ENCODE results near the gene TUBGCP3.

TUBGCP3 gene

DNA sequence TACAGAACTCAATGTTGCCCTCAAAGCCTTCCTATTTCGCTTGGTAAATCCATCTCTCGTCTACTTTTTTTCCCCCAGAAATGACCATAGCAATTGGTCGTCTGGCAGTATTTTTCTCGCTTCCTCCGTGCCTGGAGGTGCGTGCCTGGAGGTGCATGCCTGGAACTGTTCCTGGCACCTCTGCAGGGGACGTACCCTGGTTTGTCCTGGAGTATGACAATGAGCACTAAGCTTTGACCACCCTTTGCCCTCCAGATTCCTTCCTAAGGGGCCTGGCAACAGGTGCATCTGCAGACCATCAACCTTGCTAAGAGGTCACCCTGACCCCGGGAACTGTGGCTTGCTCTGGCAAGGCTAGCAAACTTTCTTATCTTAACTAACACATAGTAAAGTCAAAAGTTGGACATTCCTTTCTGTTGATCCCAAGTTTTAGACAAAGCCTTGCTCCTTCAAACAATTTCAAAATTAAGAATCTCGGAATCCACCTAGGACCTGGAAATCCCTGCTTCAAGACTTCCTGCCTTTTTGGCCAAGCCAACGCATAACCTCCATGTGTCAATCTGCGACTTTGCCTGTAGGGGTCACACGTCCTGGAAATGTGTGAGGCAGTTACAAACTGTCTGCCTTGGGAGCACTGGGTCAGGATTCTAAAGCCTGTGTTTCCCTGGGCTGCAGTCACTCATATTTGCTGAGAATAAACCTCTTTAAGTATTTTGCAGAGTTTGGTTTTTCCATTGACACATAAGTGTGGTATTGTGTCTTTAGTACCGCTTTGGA, 28.8 kb upstream of the TUBGCP3 start:
- FAIRE-seq (peak; percentile 80), DNase-seq (ENCODE audit: insufficient read length, low spot score) (peak; percentile 49)

DNA sequence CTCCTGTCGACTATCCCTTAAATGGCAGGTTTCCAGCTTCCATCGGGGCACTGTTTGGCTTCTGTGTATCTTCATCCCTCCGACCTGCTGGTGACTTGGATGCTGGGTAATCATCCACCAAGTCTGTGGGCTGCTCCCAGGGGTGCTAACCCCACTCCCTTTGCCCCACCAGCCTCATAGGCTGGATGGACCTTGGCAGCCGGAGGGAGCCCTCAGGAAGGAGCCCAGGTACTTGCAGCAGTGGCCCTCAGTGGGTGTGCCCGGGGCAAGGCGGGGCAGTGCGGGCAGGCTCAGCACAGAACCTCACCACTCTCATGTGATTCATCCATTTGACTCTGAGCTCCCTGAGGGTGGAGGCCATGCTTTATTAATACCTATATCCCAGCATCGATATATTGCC, 27.4 kb upstream of the TUBGCP3 start:
- DNase-seq (ENCODE audit: insufficient read length, low spot score) = no peak
- FAIRE-seq = no peak

DNA sequence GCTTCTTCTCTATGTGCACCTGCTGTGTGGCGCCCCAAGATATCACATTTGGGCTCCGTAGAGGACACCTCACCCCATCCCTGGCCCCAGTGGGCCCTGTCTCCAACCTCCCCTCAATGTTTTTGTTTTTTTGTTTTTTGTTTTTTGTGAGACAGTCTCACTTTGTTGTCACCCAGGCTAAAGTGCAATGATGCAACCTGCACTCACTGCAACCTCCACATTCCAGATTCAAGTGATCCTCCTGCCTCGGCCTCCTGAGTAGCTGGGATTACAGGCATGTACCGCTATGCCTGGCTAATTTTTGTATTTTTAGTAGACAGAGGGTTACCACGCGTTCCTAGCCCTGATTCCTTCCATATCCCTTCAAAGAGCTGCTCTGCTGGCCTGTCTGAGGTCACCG, 26.9 kb upstream of the TUBGCP3 start:
- DNase-seq (ENCODE audit: insufficient read length, low spot score) (no peak), FAIRE-seq (no peak)

DNA sequence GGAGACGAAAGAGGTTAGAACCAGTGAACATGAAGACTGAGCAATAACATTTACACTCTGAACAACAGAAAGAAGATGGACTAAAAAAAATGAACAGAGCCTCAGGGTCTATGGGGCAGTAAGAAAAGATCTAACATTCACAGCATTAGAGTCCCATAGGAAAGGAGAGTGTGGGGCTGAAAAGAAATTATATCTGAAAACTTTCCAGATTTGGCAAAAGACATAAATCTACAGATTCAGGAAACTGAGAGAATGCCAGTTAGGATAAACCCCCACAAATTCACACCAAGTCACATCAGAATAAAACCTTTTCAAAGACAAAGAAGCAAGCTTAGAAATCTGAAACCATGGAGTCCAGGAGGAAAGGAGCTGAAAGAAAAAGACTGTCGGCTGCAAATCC, 20.3 kb upstream of the TUBGCP3 start:
- no peak for FAIRE-seq
- no peak for DNase-seq (ENCODE audit: insufficient read length, low spot score)

DNA sequence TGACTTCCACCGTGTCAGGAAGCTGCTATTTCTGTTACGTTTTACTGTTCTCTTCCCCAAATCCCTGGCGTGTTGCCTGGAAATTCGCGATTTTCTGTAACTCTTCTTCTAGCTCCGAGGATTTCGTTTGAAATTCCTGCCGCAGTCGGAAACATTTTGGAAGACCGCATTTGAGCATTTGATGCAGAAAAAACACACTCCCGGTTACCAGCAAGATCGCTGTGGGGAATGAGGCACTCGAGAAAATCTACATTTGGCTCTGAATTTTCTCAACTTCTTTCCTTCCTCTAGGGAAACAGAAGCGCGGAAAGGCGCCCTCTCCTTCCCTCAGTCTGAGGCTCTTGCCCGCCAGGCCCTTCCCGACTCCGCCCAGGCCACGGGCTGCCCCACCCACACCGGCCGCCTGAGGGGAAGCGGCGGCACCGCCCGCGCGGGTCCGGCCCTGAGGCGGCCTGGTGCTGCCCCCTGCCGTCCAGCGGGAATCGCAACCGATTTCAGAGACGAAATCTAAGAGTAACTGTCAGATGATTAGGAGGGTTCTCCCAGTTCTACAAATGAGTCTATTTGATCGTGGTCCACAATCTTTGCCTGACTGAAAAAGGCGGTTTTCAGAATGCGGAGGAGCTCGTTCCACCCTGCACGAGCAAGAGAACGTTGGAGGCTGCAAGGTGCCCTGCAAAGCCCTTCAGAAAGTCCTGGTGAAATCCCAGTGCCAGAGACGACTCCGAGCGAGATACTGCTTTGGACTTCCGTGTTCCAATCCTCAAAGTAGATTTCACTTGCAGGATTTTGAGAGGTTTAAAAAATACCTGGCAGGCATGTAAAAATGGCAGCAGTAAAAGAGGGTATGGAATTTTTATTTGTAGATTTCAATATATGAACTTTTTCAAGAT, 18.4 kb upstream of the TUBGCP3 start:
- FAIRE-seq (peak; percentile 97), DNase-seq (ENCODE audit: insufficient read length, low spot score) (peak; percentile 89)

DNA sequence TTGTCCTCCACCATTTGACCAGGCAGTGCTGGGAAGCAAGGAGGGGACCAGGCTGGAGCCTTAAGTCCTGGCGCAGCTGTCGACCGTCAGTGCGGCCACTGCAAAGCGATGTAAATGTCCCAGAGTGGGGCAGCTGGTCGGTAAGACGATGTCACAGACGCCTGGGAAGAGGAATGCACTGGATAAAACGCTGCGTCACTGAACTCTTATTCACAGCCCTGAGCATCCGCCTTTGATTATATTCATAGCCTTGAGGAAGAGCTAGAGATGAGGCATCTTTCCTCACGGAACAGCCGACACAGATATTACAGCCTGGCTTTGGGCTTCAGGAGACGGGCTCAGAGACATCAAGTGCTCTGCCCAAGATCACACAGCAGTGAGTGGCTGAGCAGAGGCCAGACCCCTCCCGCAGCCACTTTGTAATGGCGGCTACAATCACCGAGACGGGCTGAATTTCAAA, 17.6 kb upstream of the TUBGCP3 start:
- no peak for DNase-seq (ENCODE audit: insufficient read length, low spot score)
- FAIRE-seq = no peak

DNA sequence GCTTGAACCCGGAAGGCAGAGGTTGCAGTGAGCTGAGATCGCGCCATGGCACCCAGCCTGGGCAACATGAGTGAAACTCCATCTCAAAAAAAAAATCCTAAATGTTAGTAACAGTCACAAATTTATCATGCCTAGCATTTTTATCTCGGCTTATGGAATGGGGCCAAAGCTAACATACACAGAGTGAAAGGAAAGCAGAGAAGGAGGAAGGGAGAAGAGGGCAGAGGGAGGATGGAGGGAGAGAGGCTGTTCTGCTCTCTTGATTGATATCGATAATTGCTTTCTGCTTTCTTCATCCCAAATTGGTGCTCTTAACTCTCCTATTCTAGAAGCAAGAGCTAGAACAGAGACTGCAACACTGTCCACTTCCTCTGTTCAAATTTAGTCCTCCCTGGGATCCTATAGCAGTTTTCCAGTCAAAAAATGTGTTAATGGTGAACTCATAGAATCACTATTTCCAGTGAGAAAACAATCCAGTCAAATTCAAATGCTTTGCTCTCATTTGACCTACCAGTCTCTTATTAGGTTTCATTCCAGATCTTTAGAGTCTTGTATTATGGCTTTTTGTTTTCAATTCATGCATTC, 15.8 kb upstream of the TUBGCP3 start:
- no peak for FAIRE-seq

DNA sequence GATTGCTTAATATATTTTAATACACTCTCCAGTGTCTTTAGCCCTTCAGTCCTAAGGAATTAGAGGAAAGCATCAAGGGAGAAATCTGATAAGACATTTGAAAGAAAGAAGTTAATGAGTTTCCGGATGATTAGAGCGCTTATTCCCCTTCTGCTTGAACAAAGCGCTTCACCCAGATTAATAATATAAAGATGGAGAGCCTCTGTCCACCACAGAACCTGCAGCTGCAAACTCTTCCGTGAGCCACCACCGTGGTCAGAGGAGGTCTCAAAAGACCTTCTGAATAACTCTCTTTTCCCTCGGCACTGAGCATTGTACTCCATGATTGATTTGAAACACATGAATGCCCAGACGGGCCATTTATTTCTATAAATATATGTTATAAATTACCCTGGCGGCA, 14.2 kb upstream of the TUBGCP3 start:
- DNase-seq (ENCODE audit: insufficient read length, low spot score) = no peak
- no peak for FAIRE-seq

More for the DNA sequence above, 15.8 kb upstream of the TUBGCP3 start:
- DNase-seq (ENCODE audit: insufficient read length, low spot score) = no peak

DNA sequence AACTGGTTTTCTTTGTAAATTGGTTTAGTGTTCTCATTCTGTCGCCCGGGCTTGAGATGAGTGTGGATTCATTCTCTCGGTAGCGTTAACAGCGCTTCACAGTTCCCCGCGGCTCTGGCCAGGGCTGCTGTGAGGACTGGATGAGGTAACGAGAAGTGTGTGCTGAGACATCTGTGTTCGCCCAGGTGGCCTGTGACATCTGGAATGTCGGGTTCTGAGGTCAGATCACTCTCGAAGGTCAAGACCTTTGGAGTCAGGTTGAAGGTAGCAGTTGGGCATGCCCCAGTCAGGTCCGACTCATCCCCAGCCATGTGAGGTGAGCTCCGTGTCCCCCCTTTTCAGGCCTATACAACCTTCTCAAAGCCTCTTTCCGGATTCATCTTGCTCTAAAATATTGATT, 13.4 kb upstream of the TUBGCP3 start:
- FAIRE-seq = no peak
- DNase-seq (ENCODE audit: insufficient read length, low spot score) = no peak

DNA sequence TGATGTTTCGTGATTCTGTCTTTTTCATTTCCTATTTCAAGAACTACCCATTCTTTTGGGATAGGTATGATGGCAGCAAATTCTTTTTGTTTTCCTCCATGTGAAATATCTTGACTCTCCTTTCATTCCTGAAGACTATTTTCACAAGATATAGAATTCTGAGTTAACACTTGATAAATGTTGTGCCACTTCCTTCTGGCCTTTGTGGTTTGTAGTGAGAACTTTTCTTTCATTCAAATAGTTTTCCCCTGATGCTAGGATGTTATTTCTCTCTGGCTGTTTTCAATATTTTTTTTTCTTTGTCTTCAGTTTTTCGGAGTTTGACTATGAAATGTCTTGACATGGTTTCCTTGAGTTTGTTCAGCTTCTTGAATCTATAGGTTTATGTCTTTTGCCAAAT, 8.3 kb upstream of the TUBGCP3 start:
- no peak for DNase-seq (ENCODE audit: insufficient read length, low spot score)

DNA sequence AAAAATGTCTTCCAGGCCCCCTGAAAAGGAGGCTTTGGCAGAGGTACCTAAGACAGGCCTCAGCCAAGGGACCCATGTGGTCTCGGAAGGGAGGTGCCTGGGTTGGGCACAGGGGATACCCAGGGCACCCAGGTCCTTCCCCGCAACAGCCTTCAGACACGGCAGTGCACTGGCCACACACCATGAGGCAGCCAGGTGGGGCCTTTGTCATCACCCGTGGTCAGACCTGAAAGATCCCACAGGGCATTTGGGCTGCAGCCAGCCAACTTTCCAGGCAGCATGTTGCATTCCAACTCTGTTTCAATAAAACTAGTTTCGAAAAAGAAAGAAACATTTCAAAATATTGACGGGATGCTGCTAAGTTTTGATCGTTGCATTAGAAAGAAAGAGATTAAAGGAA, 4.7 kb upstream of the TUBGCP3 start:
- no peak for FAIRE-seq

More for the DNA sequence above, 8.3 kb upstream of the TUBGCP3 start:
- FAIRE-seq = no peak

DNA sequence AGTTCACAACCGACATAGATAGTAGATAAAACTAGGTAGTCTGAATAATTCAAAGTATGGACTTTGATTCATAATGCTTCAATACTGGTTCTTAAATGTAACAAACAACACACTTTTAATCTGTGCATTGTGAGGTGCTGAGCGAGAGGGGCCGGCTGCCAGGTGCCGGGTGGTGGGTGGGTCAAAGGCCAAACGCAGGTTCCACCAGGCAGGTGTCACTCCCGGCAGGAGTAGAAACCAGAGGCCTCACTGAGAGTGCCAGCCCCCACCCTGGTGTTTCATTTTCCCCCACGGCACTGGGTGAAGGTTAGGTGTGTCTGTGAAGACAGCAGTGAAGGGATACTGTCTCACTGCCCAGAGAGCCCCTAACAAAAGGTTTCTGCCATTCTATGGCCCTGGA, 4.2 kb upstream of the TUBGCP3 start:
- FAIRE-seq (no peak), DNase-seq (ENCODE audit: insufficient read length, low spot score) (no peak)

More for the DNA sequence above, 4.7 kb upstream of the TUBGCP3 start:
- DNase-seq (ENCODE audit: insufficient read length, low spot score) = no peak

DNA sequence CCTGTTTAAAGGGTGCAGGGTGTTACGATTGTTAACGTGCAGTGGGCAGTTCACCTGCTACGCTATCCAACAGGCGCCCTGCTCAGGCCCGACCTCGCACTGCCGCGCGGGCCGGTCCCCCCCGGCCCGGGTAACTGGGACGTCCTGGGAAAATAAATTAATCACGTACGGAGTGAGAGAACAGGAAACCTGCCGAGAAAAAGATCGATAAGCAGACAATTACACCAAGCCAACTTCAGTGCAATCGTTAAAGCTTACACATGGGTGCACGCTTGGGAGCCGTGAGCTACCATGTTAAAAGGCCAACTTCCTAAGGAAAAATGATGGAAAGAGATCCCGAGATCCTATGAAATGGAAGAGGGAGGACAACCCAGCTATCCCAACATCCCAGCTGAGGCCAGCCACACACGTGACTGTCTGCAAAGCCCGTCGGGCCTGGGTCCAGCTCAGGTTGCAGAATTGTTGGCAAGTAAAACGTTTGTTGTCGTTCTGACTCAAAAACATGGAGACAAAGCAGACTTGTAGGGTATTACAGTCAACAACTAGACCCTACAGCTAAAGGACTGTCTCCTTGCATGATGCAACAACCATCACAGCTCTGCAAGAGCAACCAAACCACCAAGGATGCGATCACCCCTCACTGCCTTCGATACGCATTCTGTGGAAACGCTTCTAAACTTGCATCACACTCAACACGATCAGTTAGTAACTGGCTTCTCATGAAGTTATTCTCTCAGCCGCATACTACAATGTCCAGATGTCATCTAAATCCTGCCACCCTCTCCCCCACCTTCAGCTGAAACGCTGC, 741 bp upstream of the TUBGCP3 start:
- peak; percentile 4 for FAIRE-seq

DNA sequence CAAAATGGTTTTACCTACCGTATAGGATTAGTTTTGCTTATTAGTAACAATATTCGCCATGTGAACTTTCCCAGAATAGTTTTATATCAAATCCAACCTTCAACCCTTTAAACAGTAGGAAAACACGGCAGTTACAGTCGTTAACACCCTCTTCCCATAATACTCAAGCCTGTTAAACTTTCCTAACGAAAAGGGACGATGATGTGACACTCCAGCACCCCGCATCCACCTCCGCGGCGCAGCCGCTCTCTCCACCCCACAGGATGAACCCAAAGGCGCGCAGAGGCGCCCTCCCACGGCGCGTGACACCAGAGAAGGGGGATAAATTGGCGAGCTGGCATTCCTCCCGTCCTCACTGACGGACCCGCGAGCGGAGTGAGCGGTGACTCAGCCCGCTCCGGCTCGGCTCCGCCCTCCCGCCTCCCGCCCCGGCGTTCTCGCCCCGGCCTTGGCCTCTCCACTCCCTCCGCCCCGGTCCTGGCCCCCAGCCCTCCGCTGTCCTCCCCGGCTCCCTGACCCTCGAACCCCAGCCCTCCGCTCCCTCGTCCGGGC, 665 bp downstream of the TUBGCP3 start:
- FAIRE-seq (no peak), DNase-seq (ENCODE audit: insufficient read length, low spot score) (peak; percentile 54)

More for the DNA sequence above, 741 bp upstream of the TUBGCP3 start:
- no peak for DNase-seq (ENCODE audit: insufficient read length, low spot score)

DNA sequence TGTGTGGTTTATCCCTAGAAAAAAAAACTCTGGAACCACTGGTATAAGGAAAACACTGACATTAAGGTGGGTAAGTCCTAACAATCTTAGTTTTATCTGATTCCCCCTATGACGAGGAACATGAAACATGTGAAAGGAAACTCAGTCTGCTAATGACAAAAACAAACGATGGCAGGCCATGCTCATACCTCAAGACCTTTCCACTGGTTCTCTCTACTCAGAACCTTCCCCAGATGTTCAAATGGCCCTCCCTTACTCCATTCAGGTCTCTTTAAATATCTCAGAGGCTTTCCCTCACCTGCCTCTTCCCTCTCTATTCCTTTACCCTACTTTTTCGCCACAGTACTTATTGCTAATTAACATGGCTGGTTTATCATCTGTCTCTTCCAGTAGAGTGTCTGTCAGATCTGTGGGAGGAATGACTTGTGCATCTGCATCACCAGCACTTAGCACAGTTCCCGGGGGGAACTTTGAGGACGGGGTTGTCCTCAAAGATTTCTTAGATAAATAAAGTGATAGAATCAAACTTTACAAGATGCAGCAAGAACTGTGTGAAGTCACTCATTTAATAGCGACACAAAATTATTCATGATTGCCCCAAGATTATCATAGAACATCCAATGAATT, 1.5 kb downstream of the TUBGCP3 start:
- FAIRE-seq (peak; percentile 83), DNase-seq (ENCODE audit: insufficient read length, low spot score) (no peak)

DNA sequence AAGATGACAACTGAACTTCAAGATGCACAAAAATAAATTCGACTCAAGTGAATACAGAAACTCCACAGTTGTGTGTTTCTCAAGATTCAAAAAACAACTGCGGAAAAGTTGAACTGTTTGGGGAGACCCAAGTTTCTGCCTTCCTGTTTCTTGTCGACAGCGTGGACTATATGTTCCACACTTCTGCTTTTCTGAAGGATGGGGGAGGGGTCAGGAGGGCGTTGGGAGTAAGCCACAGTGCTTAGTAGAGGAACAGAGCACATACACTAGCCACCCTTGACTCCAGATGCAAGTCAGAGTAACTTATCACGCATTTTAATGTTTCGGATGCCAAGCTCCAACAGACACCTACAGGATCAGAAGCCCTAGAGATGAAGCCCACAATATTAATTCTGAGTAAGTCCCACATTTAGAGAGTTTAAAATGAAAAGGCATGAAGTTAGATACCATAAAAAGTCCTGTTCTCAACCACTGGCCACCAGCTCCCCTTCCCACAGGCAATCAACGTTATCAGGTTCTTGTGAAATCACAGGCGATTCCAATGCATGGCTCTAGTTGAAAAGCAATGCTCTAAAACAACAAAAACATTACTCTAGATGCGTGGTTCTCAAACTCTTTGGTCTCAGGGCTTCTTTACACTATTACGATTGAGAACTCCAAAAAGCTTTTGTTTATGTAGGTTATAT, 4.2 kb downstream of the TUBGCP3 start:
- DNase-seq (ENCODE audit: insufficient read length, low spot score) (peak; percentile 39), FAIRE-seq (peak; percentile 80)

DNA sequence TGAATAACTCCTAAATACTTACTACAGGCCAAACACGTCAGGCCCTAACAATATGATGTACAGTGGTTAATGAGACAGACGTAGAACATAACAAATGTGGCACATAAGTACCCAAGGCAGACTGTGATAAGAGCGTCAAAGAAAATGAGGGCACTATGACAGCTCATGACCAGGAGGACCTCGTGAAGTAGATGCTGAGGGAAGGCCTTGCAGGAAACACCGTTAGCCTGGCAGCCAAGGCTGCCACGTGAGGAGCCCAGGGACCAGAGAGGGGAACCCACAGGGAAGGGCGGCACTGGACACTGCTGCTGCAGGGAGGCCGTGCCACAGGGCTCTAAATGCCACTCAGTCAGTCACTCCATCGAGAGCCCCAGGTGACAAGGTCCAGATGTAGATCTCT, 5.7 kb downstream of the TUBGCP3 start:
- DNase-seq (ENCODE audit: insufficient read length, low spot score) = no peak

DNA sequence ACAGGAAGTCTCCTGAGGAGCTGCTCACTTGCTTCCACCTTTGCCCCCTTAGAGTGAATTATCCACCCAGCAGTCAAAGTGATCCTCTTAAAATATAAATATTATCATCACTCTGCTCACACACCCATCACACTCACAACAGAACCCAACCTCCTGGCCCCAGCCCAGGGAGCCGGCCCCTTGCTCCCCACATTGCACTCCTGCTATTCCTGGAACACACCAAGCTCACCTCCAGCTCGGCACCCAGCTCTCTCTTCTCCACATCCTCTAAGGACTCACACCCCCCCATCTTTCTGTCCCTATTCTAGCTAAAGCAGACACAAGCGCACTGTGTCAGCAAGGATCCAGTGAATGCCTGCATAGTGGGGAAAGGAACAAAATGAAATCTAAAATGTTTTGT, 7.0 kb downstream of the TUBGCP3 start:
- FAIRE-seq = no peak

More for the DNA sequence above, 5.7 kb downstream of the TUBGCP3 start:
- FAIRE-seq = no peak

DNA sequence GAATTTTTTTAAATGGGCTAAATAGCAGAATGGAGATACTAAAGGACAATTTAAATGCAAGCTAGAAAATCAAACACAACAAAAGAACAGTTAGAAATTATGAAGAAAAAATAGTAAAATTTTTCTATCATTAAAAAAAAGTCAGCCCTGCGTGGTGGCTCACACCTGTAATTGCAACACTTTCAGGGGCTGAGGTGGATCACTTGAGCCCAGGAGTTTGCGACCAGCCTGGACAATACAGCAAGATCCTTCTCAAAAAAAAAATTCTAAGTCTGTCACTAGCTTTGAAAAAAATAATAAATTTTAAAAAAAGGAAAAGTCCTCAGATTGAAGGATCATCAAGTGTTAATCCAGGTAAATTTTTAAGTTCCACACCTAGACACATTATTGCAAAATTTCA, 7.7 kb downstream of the TUBGCP3 start:
- DNase-seq (ENCODE audit: insufficient read length, low spot score) (no peak), FAIRE-seq (no peak)

More for the DNA sequence above, 7.0 kb downstream of the TUBGCP3 start:
- no peak for DNase-seq (ENCODE audit: insufficient read length, low spot score)
